ENCODE data around the gene STIMATE. TPM values are rescaled to one million over a fixed set of nuclear protein-coding genes. Genes with fewer than 3 reads are reported as not detected.

The STIMATE gene
- total RNA-seq, 1 donor, result 18.5 TPM

DNA sequence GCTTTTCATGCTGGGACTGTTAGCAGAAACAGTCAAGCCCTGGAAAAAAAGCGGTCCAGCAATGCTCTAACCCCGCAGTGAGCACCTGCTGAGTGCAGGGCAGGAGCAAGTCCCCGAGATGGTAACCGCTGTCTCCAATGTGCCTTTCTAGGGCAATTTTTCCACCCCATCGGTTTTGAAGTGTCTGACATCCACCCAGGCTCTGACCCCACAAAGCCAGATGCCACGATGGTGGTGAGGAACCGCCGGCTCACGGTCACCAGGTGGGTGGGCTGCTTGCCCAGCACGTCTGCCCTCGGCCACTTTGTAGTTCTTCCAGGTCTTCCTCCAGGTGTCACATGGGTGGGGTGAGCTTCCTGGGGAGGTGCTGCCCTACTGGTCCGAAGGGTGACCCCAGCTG is 106.0 kb downstream of the STIMATE start:
- TF ChIP-seq, protein P1, sequence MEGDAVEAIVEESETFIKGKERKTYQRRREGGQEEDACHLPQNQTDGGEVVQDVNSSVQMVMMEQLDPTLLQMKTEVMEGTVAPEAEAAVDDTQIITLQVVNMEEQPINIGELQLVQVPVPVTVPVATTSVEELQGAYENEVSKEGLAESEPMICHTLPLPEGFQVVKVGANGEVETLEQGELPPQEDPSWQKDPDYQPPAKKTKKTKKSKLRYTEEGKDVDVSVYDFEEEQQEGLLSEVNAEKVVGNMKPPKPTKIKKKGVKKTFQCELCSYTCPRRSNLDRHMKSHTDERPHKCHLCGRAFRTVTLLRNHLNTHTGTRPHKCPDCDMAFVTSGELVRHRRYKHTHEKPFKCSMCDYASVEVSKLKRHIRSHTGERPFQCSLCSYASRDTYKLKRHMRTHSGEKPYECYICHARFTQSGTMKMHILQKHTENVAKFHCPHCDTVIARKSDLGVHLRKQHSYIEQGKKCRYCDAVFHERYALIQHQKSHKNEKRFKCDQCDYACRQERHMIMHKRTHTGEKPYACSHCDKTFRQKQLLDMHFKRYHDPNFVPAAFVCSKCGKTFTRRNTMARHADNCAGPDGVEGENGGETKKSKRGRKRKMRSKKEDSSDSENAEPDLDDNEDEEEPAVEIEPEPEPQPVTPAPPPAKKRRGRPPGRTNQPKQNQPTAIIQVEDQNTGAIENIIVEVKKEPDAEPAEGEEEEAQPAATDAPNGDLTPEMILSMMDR (IDR thresholded peaks at IDR 0.05; ENCODE audit: extremely low read depth, low read depth, low read length), result no peak
- Histone ChIP-seq H3K4me1 (ENCODE audit: insufficient read depth, low read length) (no peaks in the 10 kb centered on the region), H4K20me1 (ENCODE audit: insufficient read depth, low read length) (no peaks in the 10 kb centered on the region), H3K4me2 (ENCODE audit: insufficient read depth, low read length) (no peak overlapping the region), H3K9me3 (ENCODE audit: low read depth, low read length) (no peaks in the 10 kb centered on the region), H3K27me3 (ENCODE audit: insufficient read depth, low read length) (peaks cover 9% of the 10 kb centered on the region), H2AFZ (ENCODE audit: low read length) (no peak overlapping the region), H3K79me2 (ENCODE audit: insufficient read depth, low read length) (no peaks in the 10 kb centered on the region), H3K36me3 (ENCODE audit: insufficient read depth, low read length) (no peaks in the 10 kb centered on the region), H3K4me3 (ENCODE audit: insufficient read depth, low read length) (no peak overlapping the region), H3K27ac (ENCODE audit: low read depth, low read length) (no peak overlapping the region)
- DNase-seq (ENCODE audit: insufficient read length, low spot score, missing footprints), result peak; percentile 37

DNA sequence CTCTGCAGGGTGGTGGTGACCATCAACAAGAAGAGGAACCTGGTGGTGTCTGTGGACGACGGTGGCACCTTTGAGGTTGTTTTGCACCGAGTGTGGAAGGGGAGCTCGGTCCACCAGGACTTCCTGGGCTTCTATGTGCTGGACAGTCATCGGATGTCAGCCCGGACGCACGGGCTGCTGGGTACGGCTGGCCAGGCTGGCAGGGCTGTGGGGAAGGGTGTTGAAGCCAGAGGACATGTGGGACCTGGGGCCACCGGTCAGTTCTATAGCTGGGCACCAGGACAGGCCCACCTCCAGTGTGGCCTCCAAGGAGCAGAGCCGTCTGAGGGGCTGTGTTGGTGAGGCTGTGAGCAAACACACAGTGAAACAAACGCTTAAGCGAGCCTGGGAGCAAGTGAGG is 106.6 kb downstream of the STIMATE start:
- no peaks in the 10 kb centered on the region for H3K9me3 ChIP-seq (ENCODE audit: low read depth, low read length)
- H3K4me2 ChIP-seq (ENCODE audit: insufficient read depth, low read length), result no peak overlapping the region
- no peak overlapping the region for H3K27ac ChIP-seq (ENCODE audit: low read depth, low read length)
- TF ChIP-seq, protein P1 (IDR thresholded peaks at IDR 0.05; ENCODE audit: extremely low read depth, low read depth, low read length), result no peak
- H4K20me1 ChIP-seq (ENCODE audit: insufficient read depth, low read length), result no peaks in the 10 kb centered on the region
- no peak overlapping the region for H2AFZ ChIP-seq (ENCODE audit: low read length)
- H3K79me2 ChIP-seq (ENCODE audit: insufficient read depth, low read length), result no peaks in the 10 kb centered on the region
- no peaks in the 10 kb centered on the region for H3K36me3 ChIP-seq (ENCODE audit: insufficient read depth, low read length)
- no peaks in the 10 kb centered on the region for H3K4me1 ChIP-seq (ENCODE audit: insufficient read depth, low read length)
- peak; percentile 44 for DNase-seq (ENCODE audit: insufficient read length, low spot score, missing footprints)
- H3K27me3 ChIP-seq (ENCODE audit: insufficient read depth, low read length), result peaks cover 11% of the 10 kb centered on the region
- H3K4me3 ChIP-seq (ENCODE audit: insufficient read depth, low read length), result no peak overlapping the region

DNA sequence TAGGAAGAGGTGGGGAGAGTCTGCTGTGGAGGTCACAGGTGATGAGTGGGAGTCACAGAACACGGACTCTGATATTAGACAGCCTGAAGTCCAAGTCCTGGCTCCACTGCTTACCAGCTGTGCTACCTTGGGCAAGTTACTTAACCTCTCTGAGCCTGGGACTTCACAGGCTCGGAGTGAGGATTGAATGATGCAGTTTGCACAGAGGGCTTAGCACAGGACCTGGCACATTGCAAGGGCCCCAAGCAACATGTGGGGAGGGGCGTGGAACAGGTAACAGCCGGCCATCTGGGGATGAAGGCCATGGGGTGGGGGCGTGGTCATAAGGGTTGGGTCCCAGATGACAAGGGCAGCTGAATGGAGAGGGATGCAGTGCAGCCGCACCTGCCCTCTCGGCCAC is 107.0 kb downstream of the STIMATE start:
- Histone ChIP-seq H3K4me1 (ENCODE audit: insufficient read depth, low read length) (no peaks in the 10 kb centered on the region), H3K79me2 (ENCODE audit: insufficient read depth, low read length) (no peaks in the 10 kb centered on the region), H3K4me2 (ENCODE audit: insufficient read depth, low read length) (no peak overlapping the region), H3K4me3 (ENCODE audit: insufficient read depth, low read length) (no peak overlapping the region), H2AFZ (ENCODE audit: low read length) (no peak overlapping the region), H3K27ac (ENCODE audit: low read depth, low read length) (no peak overlapping the region), H3K9me3 (ENCODE audit: low read depth, low read length) (no peaks in the 10 kb centered on the region), H3K27me3 (ENCODE audit: insufficient read depth, low read length) (peaks cover 11% of the 10 kb centered on the region), H4K20me1 (ENCODE audit: insufficient read depth, low read length) (no peaks in the 10 kb centered on the region), H3K36me3 (ENCODE audit: insufficient read depth, low read length) (no peaks in the 10 kb centered on the region)
- peak; percentile 30 for DNase-seq (ENCODE audit: insufficient read length, low spot score, missing footprints)
- TF ChIP-seq, protein P1 (IDR thresholded peaks at IDR 0.05; ENCODE audit: extremely low read depth, low read depth, low read length), result no peak

DNA sequence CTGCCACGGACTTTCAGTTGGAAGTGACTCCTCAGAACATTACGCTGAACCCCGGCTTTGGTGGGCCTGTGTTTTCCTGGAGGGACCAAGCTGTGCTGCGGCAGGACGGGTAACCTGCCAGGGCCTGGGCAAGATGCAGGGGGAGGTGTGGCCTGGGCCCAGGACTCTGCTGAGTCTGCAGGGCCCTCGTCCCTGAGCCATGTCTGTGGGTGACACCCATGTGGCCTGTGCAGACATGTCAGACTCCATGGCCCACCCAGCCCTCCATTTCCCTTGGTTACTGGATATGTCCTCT is 107.7 kb downstream of the STIMATE start:
- Histone ChIP-seq H3K27ac (ENCODE audit: low read depth, low read length) (no peak overlapping the region), H3K9me3 (ENCODE audit: low read depth, low read length) (no peaks in the 10 kb centered on the region), H3K4me1 (ENCODE audit: insufficient read depth, low read length) (no peaks in the 10 kb centered on the region), H4K20me1 (ENCODE audit: insufficient read depth, low read length) (no peaks in the 10 kb centered on the region), H3K79me2 (ENCODE audit: insufficient read depth, low read length) (no peaks in the 10 kb centered on the region), H2AFZ (ENCODE audit: low read length) (no peak overlapping the region), H3K36me3 (ENCODE audit: insufficient read depth, low read length) (no peaks in the 10 kb centered on the region), H3K4me2 (ENCODE audit: insufficient read depth, low read length) (no peak overlapping the region), H3K4me3 (ENCODE audit: insufficient read depth, low read length) (no peak overlapping the region), H3K27me3 (ENCODE audit: insufficient read depth, low read length) (peaks cover 11% of the 10 kb centered on the region)
- DNase-seq (ENCODE audit: insufficient read length, low spot score, missing footprints), result no peak
- TF ChIP-seq, protein P1 (IDR thresholded peaks at IDR 0.05; ENCODE audit: extremely low read depth, low read depth, low read length), result no peak
